GM18502 (cell line): ENCODE measurements around the gene CACNB4.
"Not testable (repeated sequence)": the region's sequence is repeated elsewhere in the genome, so short reads cannot be mapped to it uniquely, and the experiment has no call there.

Experiments used
- ATAC-seq: cut with Tn5 transposase; IDR thresholded peaks from one replicate; pipeline ENCODE4 v1.9.1; 2021; ENCODE audit warnings: mild to moderate bottlenecking; ENCODE audit not compliant: unreplicated experiment, poor library complexity

The CACNB4 gene

GRCh38 chr2:151805961-151806360, 292.9 kb downstream of the CACNB4 start:
- no peak for ATAC-seq

GRCh38 chr2:151805343-151805742, 293.5 kb downstream of the CACNB4 start:
- no peak for ATAC-seq

- ATAC-seq = no peak
Measured at GRCh38 chr2:151803811-151804210, 295.0 kb downstream of the CACNB4 start.

- ATAC-seq = no peak
Measured at GRCh38 chr2:151802315-151802714, 296.5 kb downstream of the CACNB4 start.

GRCh38 chr2:151799886-151800292, 299.0 kb downstream of the CACNB4 start:
- no peak for ATAC-seq

GRCh38 chr2:151796774-151797173, 302.1 kb downstream of the CACNB4 start:
- no peak for ATAC-seq

GRCh38 chr2:151795646-151796240, 303.1 kb downstream of the CACNB4 start:
- no peak for ATAC-seq

GRCh38 chr2:151794422-151794821, 304.4 kb downstream of the CACNB4 start:
- ATAC-seq = not testable (repeated sequence)

GRCh38 chr2:151793123-151793522, 305.7 kb downstream of the CACNB4 start:
- ATAC-seq = no peak

- no peak for ATAC-seq
Measured at GRCh38 chr2:151792589-151792988, 306.3 kb downstream of the CACNB4 start.

GRCh38 chr2:151791545-151791944, 307.3 kb downstream of the CACNB4 start:
- no peak for ATAC-seq

- ATAC-seq = no peak
Measured at GRCh38 chr2:151790689-151791088, 308.2 kb downstream of the CACNB4 start.

- ATAC-seq = no peak
Measured at GRCh38 chr2:151789055-151789834, 309.6 kb downstream of the CACNB4 start.

- no peak for ATAC-seq
Measured at GRCh38 chr2:151786483-151786882, 312.4 kb downstream of the CACNB4 start.

GRCh38 chr2:151786077-151786476, 312.8 kb downstream of the CACNB4 start:
- ATAC-seq = no peak

- no peak for ATAC-seq
Measured at GRCh38 chr2:151783133-151783520, 315.7 kb downstream of the CACNB4 start.
